GM21381 (cell line): ENCODE measurements around the gene SLC35G3.
"Not testable (repeated sequence)": the region's sequence is repeated elsewhere in the genome, so short reads cannot be mapped to it uniquely, and the experiment has no call there.

Experiments used
- ATAC-seq: cut with Tn5 transposase; IDR thresholded peaks from one replicate; pipeline ENCODE4 v1.9.1; 2021; ENCODE audit warnings: mild to moderate bottlenecking, moderate library complexity; ENCODE audit not compliant: unreplicated experiment

SLC35G3 gene

GRCh38 chr17:35194001-35194400 lies at the start of gene SLC35G3:
Gene SLC35G3, minus strand, starts transcription at chr17:35194393. Its CDS starts 86 bp downstream, at chr17:35194307.
- not testable (repeated sequence) for ATAC-seq

- ATAC-seq: no peak
Observed at GRCh38 chr17:35243561-35244340, 49.6 kb upstream of the SLC35G3 start.

- ATAC-seq: peak; percentile 57
Observed at GRCh38 chr17:35242805-35243560, 48.8 kb upstream of the SLC35G3 start, which contains the start of gene SLFN5. Gene SLFN5, plus strand, starts transcription at chr17:35243072. Its CDS starts 15,619 bp downstream, at chr17:35258691.

- ATAC-seq: peak; percentile 48
Observed at GRCh38 chr17:35242158-35242804, 48.1 kb upstream of the SLC35G3 start.

GRCh38 chr17:35241520-35241919 lies 47.3 kb upstream of the SLC35G3 start:
- no peak for ATAC-seq

- ATAC-seq: no peak
Observed at GRCh38 chr17:35240861-35241260, 46.7 kb upstream of the SLC35G3 start.

GRCh38 chr17:35239823-35240222 lies 45.6 kb upstream of the SLC35G3 start:
- no peak for ATAC-seq

- no peak for ATAC-seq
Observed at GRCh38 chr17:35238821-35239220, 44.6 kb upstream of the SLC35G3 start.

- ATAC-seq: no peak
Observed at GRCh38 chr17:35236821-35237220, 42.6 kb upstream of the SLC35G3 start.

- ATAC-seq: no peak
Observed at GRCh38 chr17:35235917-35236316, 41.7 kb upstream of the SLC35G3 start.

- no peak for ATAC-seq
Observed at GRCh38 chr17:35235289-35235688, 41.1 kb upstream of the SLC35G3 start.

GRCh38 chr17:35234315-35234714 lies 40.1 kb upstream of the SLC35G3 start:
- ATAC-seq: not testable (repeated sequence)

- no peak for ATAC-seq
Observed at GRCh38 chr17:35229638-35230037, 35.4 kb upstream of the SLC35G3 start.

GRCh38 chr17:35227546-35227945 lies 33.4 kb upstream of the SLC35G3 start:
- ATAC-seq: no peak

- no peak for ATAC-seq
Observed at GRCh38 chr17:35224436-35224835, 30.2 kb upstream of the SLC35G3 start.

- no peak for ATAC-seq
Observed at GRCh38 chr17:35222452-35222851, 28.3 kb upstream of the SLC35G3 start.

- ATAC-seq: no peak
Observed at GRCh38 chr17:35218915-35219314, 24.7 kb upstream of the SLC35G3 start.

GRCh38 chr17:35217107-35217506 lies 22.9 kb upstream of the SLC35G3 start:
- no peak for ATAC-seq

GRCh38 chr17:35214631-35215273 lies 20.6 kb upstream of the SLC35G3 start:
- no peak for ATAC-seq

GRCh38 chr17:35214192-35214591 lies 20.0 kb upstream of the SLC35G3 start:
- no peak for ATAC-seq

GRCh38 chr17:35213412-35213940 lies 19.3 kb upstream of the SLC35G3 start:
- ATAC-seq: no peak
